ENCODE data around the gene CYB561A3.

CYB561A3 gene

DNA sequence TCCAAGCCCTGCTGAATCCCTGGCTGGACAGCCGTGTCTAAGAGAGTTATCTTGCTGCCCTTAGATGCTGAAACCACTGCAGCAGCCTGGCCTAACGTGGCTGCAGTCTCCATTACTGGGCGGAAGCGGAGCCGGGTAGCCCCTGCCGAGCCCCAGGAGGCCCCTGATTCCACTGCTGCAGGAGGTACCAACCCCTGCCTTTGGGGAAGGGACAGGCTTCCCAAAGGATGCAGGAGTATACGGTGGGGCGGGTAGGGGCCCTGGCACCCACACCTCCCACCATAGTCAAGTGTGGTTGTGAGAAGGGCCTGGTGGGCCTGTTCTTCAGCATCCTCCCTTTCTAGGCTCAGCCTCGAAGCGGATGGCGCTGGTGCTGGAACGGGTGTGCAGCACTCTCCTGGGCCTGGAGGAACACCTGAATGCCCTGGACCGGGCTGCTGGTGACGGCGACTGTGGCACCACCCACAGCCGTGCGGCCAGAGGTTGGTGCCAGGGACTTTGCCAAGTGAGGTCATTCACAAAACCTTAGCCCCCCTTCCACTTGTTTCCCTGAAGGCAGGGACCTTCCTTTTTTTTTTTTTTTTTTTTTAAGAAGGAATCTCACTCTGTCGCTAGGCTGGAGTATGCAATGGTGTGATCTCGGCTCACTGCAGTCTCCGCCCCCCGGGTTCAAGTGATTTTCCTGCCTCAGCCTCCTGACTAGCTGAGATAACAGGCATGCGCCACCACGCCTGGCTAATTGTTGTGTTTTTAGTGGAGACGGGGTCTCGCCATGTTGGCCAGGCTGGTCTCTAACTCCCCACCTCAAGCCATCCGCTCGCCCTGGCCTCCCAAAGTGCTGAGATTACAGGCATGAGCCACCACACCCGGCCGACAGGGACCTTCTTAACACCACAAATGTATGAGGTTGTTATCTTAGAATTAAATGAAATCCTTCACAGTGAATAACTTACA is 17.6 kb downstream of the CYB561A3 start:
- TF ChIP-seq, protein P1, sequence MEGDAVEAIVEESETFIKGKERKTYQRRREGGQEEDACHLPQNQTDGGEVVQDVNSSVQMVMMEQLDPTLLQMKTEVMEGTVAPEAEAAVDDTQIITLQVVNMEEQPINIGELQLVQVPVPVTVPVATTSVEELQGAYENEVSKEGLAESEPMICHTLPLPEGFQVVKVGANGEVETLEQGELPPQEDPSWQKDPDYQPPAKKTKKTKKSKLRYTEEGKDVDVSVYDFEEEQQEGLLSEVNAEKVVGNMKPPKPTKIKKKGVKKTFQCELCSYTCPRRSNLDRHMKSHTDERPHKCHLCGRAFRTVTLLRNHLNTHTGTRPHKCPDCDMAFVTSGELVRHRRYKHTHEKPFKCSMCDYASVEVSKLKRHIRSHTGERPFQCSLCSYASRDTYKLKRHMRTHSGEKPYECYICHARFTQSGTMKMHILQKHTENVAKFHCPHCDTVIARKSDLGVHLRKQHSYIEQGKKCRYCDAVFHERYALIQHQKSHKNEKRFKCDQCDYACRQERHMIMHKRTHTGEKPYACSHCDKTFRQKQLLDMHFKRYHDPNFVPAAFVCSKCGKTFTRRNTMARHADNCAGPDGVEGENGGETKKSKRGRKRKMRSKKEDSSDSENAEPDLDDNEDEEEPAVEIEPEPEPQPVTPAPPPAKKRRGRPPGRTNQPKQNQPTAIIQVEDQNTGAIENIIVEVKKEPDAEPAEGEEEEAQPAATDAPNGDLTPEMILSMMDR (conservative IDR thresholded peaks at IDR 0.05; ENCODE audit: low read length): no peak
- H3K4me3 ChIP-seq (ENCODE audit: low read length): no peak overlapping the region

DNA sequence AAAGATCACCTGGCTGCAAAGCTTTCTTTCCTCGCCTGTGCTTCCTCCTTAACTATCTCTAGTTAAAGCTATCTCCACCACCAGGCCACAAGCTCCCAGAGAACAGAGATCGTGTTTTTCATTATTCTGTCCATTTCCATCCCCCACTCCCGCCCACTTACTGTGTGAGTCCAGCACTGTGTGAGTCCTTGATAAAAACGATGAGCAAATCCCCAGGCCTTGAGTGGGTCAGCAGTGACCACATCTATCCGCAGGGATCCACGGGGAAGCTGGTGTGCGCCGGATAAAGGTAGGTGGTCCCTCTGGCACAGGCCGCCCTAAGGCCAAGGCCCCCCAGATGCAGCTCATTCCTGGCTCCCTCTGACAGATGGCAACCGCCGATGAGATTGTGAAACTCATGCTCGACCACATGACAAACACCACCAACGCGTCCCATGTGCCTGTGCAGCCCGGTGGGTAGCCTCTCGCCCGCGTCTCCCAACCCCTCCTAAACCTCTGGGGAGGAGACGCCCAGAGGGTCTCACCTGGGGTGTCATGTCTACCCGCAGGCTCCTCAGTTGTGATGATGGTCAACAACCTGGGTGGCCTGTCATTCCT is 19.4 kb downstream of the CYB561A3 start:
- DNase-seq (ENCODE audit: low read depth): no peak
- H3K4me3 ChIP-seq (ENCODE audit: low read length): no peak overlapping the region
- TF ChIP-seq, protein P1 (conservative IDR thresholded peaks at IDR 0.05; ENCODE audit: low read length): no peak

More for the DNA sequence above, 17.6 kb downstream of the CYB561A3 start:
- DNase-seq (ENCODE audit: low read depth): no peak

DNA sequence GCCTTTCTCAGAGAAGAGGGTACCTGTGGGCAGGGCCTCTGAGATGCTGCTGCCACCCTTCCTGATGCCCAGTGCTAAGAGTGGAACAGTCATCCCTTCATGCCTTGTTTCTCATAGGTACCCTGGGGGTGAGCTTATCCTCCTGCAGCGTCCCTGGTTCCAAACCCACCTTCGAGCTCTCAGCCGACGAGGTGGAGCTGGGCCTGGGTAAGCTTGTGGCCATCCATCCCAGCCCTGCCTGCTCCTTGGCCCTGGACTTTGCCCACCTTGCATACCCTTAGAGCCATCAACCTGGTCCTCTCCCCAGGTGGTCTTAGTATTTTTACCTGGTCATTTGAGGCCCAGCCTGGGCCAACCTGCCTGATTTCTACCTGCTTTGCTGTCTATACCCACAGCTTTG is 20.0 kb downstream of the CYB561A3 start:
- no peak overlapping the region for H3K4me3 ChIP-seq (ENCODE audit: low read length)
- DNase-seq (ENCODE audit: low read depth): no peak
- TF ChIP-seq, protein P1 (conservative IDR thresholded peaks at IDR 0.05; ENCODE audit: low read length): no peak

DNA sequence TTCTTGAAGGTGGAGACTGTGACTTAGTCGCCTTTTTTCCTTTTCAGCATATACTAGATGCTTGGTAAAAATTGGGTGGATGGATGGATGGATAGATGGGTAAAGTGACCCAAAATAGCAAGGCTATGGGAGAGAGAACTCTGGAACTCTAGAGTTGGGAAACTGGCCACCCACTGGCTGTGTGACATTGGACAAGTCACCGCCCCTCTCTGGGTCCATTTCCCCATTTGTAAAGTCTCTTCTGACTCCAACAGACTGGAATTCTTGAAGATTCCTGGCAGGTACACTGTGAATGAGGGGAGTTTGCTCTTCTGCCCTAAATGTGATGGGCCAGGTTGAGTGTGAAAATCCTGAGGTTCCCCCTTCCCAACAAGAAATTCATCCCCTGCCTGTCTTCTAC is 20.7 kb downstream of the CYB561A3 start:
- no peak overlapping the region for H3K4me3 ChIP-seq (ENCODE audit: low read length)
- no peak for DNase-seq (ENCODE audit: low read depth)
- TF ChIP-seq, protein P1 (conservative IDR thresholded peaks at IDR 0.05; ENCODE audit: low read length): no peak

DNA sequence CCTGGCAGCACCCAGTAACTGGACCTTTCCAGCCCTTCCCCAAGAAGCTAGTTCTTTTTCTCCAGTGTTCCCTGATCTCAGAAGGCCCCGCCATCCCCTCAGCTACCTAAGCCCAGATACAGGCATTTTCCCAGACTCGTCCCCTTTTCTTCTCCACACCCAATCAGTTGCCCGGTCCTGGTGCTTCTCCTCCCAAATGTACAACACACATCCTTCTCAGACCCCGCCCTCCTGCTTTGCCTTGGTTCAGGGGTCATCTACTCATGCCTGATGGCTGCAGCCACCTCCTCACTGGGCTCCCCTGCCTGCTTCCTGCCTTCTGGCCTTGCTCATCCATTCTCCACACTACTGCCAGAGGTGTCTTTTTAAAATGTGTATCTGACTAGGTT is 22.2 kb downstream of the CYB561A3 start:
- no peak for DNase-seq (ENCODE audit: low read depth)
- TF ChIP-seq, protein P1 (conservative IDR thresholded peaks at IDR 0.05; ENCODE audit: low read length): no peak
- no peak overlapping the region for H3K4me3 ChIP-seq (ENCODE audit: low read length)

DNA sequence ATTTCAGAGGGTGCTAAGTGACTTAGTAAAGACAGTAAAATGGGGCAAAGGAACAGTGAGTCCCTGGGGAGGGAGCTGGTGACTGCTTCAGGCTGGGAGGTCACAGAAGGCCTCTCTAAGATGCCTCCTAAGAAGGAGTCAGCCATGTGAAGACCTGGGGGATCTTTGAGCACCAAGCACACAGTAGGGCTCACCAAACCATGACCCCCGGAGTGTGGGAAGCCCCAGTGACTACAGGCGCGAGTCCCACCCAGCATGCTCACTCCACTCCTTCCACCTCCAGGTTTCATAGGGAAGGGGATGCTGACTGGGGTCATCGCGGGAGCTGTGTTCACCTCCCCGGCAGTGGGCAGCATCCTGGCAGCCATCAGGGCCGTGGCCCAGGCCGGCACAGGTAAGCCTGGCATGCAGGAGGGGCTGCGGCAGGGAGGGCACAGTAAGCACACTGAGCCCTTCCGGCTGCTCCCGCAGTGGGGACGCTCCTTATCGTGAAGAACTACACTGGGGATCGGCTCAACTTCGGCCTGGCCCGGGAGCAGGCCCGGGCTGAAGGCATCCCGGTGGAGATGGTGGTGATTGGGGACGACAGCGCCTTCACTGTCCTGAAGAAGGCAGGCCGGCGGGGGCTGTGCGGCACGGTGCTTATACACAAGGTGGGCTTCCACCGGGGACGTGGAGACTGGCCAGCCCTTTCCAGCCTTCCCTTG is 22.7 kb downstream of the CYB561A3 start:
- no peak for DNase-seq (ENCODE audit: low read depth)
- H3K4me3 ChIP-seq (ENCODE audit: low read length): no peak overlapping the region
- TF ChIP-seq, protein P1 (conservative IDR thresholded peaks at IDR 0.05; ENCODE audit: low read length): no peak

Data from AG10803 (cell line).